Osteocyte (in vitro differentiated cells): ENCODE results near the gene FANCC. TPM values are rescaled to one million over a fixed set of nuclear protein-coding genes. Genes with fewer than 3 reads are reported as not detected.
A peak's percentile ranks its signal among the peaks of the same experiment; 100 is the strongest.

Source experiments
- DNase-seq: peaks from one replicate; pipeline ENCODE4 v3.0.0; 2021; ENCODE audit warnings: mixed read lengths; ENCODE audit not compliant: unreplicated experiment; ENCODE audit errors: extremely low spot score
- H3K27ac Mint-ChIP-seq: one replicate; pipeline ENCODE4 v1.8.0; 2021; ENCODE audit warnings: mild to moderate bottlenecking, mixed read lengths; ENCODE audit not compliant: unreplicated experiment
- H3K27me3 Mint-ChIP-seq: one replicate; pipeline ENCODE4 v1.8.0; 2021; ENCODE audit warnings: mixed read lengths; ENCODE audit not compliant: unreplicated experiment
- H3K36me3 Mint-ChIP-seq: one replicate; pipeline ENCODE4 v1.8.0; 2021; ENCODE audit warnings: mixed read lengths; ENCODE audit not compliant: unreplicated experiment
- H3K4me1 Mint-ChIP-seq: one replicate; pipeline ENCODE4 v1.8.0; 2021; ENCODE audit warnings: mixed read lengths; ENCODE audit not compliant: unreplicated experiment
- H3K4me3 Mint-ChIP-seq: one replicate; pipeline ENCODE4 v1.8.0; 2021; ENCODE audit warnings: mild to moderate bottlenecking, moderate library complexity, mixed read lengths; ENCODE audit not compliant: unreplicated experiment
- H3K9me3 Mint-ChIP-seq: one replicate; pipeline ENCODE4 v1.8.0; 2021; ENCODE audit warnings: mixed read lengths; ENCODE audit not compliant: unreplicated experiment
- CTCF ChIP-seq: fragments of 200-600 bp; sonication (generic); IDR thresholded peaks from 2 replicates; pipeline ENCODE4 v1.5.0; 2021; ENCODE audit warnings: antibody characterized with exemption, mild to moderate bottlenecking, moderate library complexity
- total RNA-seq: library from RNA; stranded (reverse); gene quantifications from 2 replicates; pipeline ENCODE4 v1.2.1, GENCODE V29; 2021

Gene FANCC
- total RNA-seq, 1 donor from 2014 or later, result 12.3 TPM

- peak overlapping the region; percentile 18 for H3K27ac Mint-ChIP-seq
- no peak overlapping the region for H3K4me3 Mint-ChIP-seq
- peaks cover 34% of the 10 kb centered on the region for H3K36me3 Mint-ChIP-seq
- no peak for TF ChIP-seq CTCF
- DNase-seq, result no peak
- peaks cover 35% of the 10 kb centered on the region for H3K4me1 Mint-ChIP-seq
- no peaks in the 10 kb centered on the region for H3K9me3 Mint-ChIP-seq
- H3K27me3 Mint-ChIP-seq, result no peaks in the 10 kb centered on the region
Observed at GRCh38 chr9:95100071-95100627, 217.4 kb downstream of the FANCC start.

- Mint-ChIP-seq H3K27ac (peak overlapping the region; percentile 18), H3K4me3 (no peak overlapping the region), H3K4me1 (peaks cover 39% of the 10 kb centered on the region)
Observed at GRCh38 chr9:95099321-95100070, 218.0 kb downstream of the FANCC start.

GRCh38 chr9:95098391-95098921 lies 219.1 kb downstream of the FANCC start:
- TF ChIP-seq CTCF, result no peak
- peaks cover 49% of the 10 kb centered on the region for H3K4me1 Mint-ChIP-seq
- H3K27me3 Mint-ChIP-seq, result no peaks in the 10 kb centered on the region
- DNase-seq, result no peak
- no peaks in the 10 kb centered on the region for H3K9me3 Mint-ChIP-seq
- peak overlapping the region; percentile 54 for H3K27ac Mint-ChIP-seq
- H3K36me3 Mint-ChIP-seq, result peaks cover 35% of the 10 kb centered on the region
- no peak overlapping the region for H3K4me3 Mint-ChIP-seq

More at GRCh38 chr9:95099321-95100070, 218.0 kb downstream of the FANCC start:
- Mint-ChIP-seq H3K27me3 (no peaks in the 10 kb centered on the region), H3K36me3 (peaks cover 33% of the 10 kb centered on the region), H3K9me3 (no peaks in the 10 kb centered on the region)
- no peak for TF ChIP-seq CTCF
- DNase-seq, result no peak

GRCh38 chr9:95097279-95097678 lies 220.2 kb downstream of the FANCC start:
- Mint-ChIP-seq H3K4me1 (peaks cover 59% of the 10 kb centered on the region), H3K9me3 (no peaks in the 10 kb centered on the region), H3K27me3 (no peaks in the 10 kb centered on the region), H3K36me3 (peaks cover 35% of the 10 kb centered on the region), H3K4me3 (no peak overlapping the region), H3K27ac (peak overlapping the region; percentile 32)
- DNase-seq, result no peak
- TF ChIP-seq CTCF, result no peak

- TF ChIP-seq CTCF, result no peak
- Mint-ChIP-seq H3K4me3 (no peak overlapping the region), H3K27ac (no peak overlapping the region), H3K36me3 (peaks cover 35% of the 10 kb centered on the region), H3K9me3 (no peaks in the 10 kb centered on the region), H3K27me3 (no peaks in the 10 kb centered on the region), H3K4me1 (peaks cover 63% of the 10 kb centered on the region)
- no peak for DNase-seq
Observed at GRCh38 chr9:95096807-95097206, 220.7 kb downstream of the FANCC start.
